ENCODE data around the gene PPTC7. TPM values are rescaled to one million over a fixed set of nuclear protein-coding genes. Genes with fewer than 3 reads are reported as not detected.

Gene PPTC7
- total and polyA plus RNA-seq, 2 of the 8 experiments (the other 6 are each of a cell fraction or from before 2014, with no cell fraction given) = 8.1 to 15.9 TPM

- TF ChIP-seq POLR2AphosphoS5 (IDR thresholded peaks at IDR 0.05; ENCODE audit: low read depth, low read length) (peak; percentile 33; the same call in 1 of the 2 replicates), GTF2F1 (IDR thresholded peaks at IDR 0.05; ENCODE audit: borderline replicate concordance, low read depth, low read length) (no peak), KDM4A (IDR thresholded peaks at IDR 0.05; ENCODE audit: low read depth, low read length, severe bottlenecking) (peak; percentile 95), EZH2 (IDR thresholded peaks at IDR 0.05; ENCODE audit: low read depth, low read length, severe bottlenecking) (no peak), CTBP2 (IDR thresholded peaks at IDR 0.05; ENCODE audit: borderline replicate concordance, insufficient read depth, insufficient read length, low read length) (no peak), YY1 (IDR thresholded peaks at IDR 0.05; ENCODE audit: low read depth, low read length) (0 out of 2 replicates have a peak, but pooled peaks have one; percentile 19), SP4 (IDR thresholded peaks at IDR 0.05; ENCODE audit: low read length) (0 out of 2 replicates have a peak, but pooled peaks have one; percentile 31), JUND (IDR thresholded peaks at IDR 0.05; ENCODE audit: low read length) (no peak), RAD21 (IDR thresholded peaks at IDR 0.05 in 1 of 2, conservative IDR thresholded peaks at IDR 0.05 in 1 of 2; ENCODE audit: low read depth in 2 of 2, low read length in 2 of 2) (no peak), ASH2L (IDR thresholded peaks at IDR 0.05; ENCODE audit: low read length) (no peak), SP2 (IDR thresholded peaks at IDR 0.05; ENCODE audit: low read length) (no peak), RNF2 (IDR thresholded peaks at IDR 0.05; ENCODE audit: borderline replicate concordance, low read depth, low read length, missing control alignments, poor library complexity, severe bottlenecking) (no peak), CHD2 (IDR thresholded peaks at IDR 0.05; ENCODE audit: low read length) (peak; percentile 90), MAX (IDR thresholded peaks at IDR 0.05) (peak; percentile 45), TAF7 (optimal IDR thresholded peaks at IDR 0.05; ENCODE audit: borderline replicate concordance, low read depth, low read length) (no peak), TAF1 (IDR thresholded peaks at IDR 0.05; ENCODE audit: low read depth, low read length) (0 out of 2 replicates have a peak, but pooled peaks have one; percentile 41), SAP30 (IDR thresholded peaks at IDR 0.05; ENCODE audit: insufficient read depth, insufficient replicate concordance, low read length) (no peak), USF2 (IDR thresholded peaks at IDR 0.05; ENCODE audit: low read length) (no peak), TBP (IDR thresholded peaks at IDR 0.05; ENCODE audit: low read depth, low read length) (peak; percentile 30; the same call in 1 of the 2 replicates), FOSL1 (IDR thresholded peaks at IDR 0.05; ENCODE audit: insufficient read depth, low read depth, low read length) (no peak)
Observed at GRCh38 chr12:110613771-110614684, 30.9 kb upstream of the PPTC7 start, which contains the start of gene TCTN1 (continued).
